GM19324 (cell line): ENCODE measurements around the gene ALG1L2.
"Not testable (repeated sequence)": the region's sequence is repeated elsewhere in the genome, so short reads cannot be mapped to it uniquely, and the experiment has no call there.

Experiments used
- ATAC-seq: cut with Tn5 transposase; IDR thresholded peaks from one replicate; pipeline ENCODE4 v1.9.1; 2021; ENCODE audit warnings: mild to moderate bottlenecking, moderate library complexity; ENCODE audit not compliant: unreplicated experiment, low FRiP score

Gene ALG1L2

DNA sequence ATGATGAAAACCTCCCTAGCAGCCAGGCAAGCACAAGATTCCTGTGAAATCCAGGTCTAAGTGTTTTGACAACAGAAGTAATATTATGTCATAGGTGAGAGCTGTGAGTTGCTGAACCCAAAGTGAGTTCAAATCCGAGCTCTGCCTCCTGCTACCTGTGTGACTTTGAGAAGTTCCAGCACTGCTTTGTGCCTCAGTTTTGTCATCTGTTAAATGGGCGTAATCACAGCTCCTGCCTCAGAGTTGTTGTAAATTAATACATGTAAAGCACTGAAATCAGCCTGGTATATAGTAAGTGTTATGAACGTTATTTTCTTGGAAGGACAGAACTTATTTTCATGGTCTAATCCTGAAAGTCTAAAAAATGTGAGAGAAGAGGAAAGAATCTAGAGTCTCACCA is 38.7 kb downstream of the ALG1L2 start:
- ATAC-seq: not testable (repeated sequence)

- ATAC-seq: not testable (repeated sequence)
These were observed 41.5 kb downstream of the ALG1L2 start for GRCh38 chr3:130122891-130123775.

- not testable (repeated sequence) for ATAC-seq
These were observed 43.8 kb downstream of the ALG1L2 start for GRCh38 chr3:130125406-130125805.

- ATAC-seq: not testable (repeated sequence)
These were observed 54.7 kb downstream of the ALG1L2 start for GRCh38 chr3:130136337-130136736.

- ATAC-seq: not testable (repeated sequence)
These were observed 56.1 kb downstream of the ALG1L2 start for GRCh38 chr3:130137685-130138084.

DNA sequence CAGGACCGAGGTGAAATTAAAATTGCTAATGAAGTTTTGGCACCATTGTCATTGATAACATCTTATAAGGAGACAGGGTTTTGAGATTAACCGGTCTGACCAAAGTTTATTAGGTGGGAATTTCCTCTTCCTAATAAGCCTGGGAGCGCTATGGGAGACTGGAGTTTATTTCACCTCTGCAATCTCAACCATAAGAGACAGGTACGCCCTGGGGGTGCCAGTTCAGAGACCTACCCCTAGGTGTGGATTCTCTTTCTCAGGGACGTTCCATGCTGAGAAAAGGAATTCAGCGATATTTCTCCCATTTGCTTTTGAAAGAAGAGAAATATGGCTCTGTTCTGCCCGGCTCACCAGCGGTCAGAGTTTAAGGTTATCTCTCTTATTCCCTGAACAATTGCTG is 57.4 kb downstream of the ALG1L2 start:
- not testable (repeated sequence) for ATAC-seq

DNA sequence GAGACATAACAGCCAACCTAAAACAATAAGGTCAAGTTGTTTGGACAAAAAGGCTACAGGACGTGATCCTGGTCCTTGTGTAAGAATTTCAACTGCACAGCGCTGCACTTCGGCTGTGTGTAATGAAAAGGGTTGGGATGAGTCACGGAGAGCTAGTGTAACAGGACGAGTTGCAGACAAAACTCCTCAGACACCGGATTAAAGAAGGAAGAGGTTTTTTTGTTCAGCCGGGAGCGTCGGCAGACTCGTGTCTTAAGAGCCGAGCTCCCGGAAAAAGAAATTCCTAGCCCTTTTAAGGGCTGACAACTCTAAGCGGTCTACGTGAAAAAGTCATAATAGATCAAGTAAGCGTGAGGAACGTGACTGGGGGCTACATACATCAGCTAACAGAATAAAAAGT is 59.1 kb downstream of the ALG1L2 start:
- not testable (repeated sequence) for ATAC-seq

- ATAC-seq: not testable (repeated sequence)
These were observed 62.2 kb downstream of the ALG1L2 start for GRCh38 chr3:130143648-130144327.

- ATAC-seq: not testable (repeated sequence)
These were observed 62.7 kb downstream of the ALG1L2 start for GRCh38 chr3:130144328-130144650.

- ATAC-seq: not testable (repeated sequence)
These were observed 63.8 kb downstream of the ALG1L2 start for GRCh38 chr3:130145456-130145855.

- not testable (repeated sequence) for ATAC-seq
These were observed 64.8 kb downstream of the ALG1L2 start for GRCh38 chr3:130146465-130146864.
